Testis (tissue), 2 donors: Measurements from ENCODE around the gene FAM174C.

Experiments used
- POLR2A ChIP-seq: fragments of 450-650 bp; IDR thresholded peaks from one replicate; pipeline ENCODE4 v1.6.1; 2017; ENCODE audit warnings: antibody characterized with exemption, mild to moderate bottlenecking, moderate library complexity
- TF ChIP-seq, protein P1 (sequence below), 3 experiments: fragments of 450-650 bp in 2 of 3; fragments of 200-600 bp in 1 of 3; sonication (generic) in 1 of 3; IDR thresholded peaks; one replicate each; pipeline ENCODE4 v1.5.1; 2016 to 2019; ENCODE audit warnings: antibody characterized with exemption in 3 of 3, mild to moderate bottlenecking in 2 of 3, moderate library complexity in 1 of 3

DNA sequence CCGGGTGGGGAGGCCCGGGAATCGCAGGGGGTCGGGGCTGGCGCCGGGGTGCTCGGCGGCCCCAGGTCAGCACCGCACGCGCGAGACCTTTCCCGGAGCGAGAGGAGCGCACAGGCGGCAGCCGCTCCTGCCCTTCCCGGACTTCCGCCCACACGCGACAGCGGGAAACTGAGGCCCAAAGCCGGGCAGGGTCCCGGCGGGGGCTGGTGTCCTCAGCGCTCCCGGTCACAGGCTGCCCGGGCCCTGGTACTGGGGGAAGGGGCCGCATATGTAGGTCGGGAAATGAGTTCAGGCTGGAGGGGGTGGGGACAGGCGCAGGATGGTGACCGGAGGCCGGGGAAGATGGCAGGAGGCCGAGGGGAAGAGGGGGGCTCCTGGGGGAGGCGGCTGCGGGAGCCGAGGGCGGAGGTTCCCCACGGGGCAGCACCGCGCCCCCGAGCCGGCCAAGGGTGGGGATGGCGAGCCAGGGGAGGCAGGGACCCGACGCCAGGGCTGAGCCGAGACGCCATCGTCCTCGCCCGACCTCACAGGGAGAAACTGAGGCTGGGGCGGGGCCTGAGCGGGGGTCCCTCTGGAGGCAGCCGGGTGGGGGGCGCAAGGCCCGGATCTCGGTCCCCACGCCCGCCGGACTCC lies 38.2 kb upstream of the FAM174C start:
- TF ChIP-seq, protein P1, sequence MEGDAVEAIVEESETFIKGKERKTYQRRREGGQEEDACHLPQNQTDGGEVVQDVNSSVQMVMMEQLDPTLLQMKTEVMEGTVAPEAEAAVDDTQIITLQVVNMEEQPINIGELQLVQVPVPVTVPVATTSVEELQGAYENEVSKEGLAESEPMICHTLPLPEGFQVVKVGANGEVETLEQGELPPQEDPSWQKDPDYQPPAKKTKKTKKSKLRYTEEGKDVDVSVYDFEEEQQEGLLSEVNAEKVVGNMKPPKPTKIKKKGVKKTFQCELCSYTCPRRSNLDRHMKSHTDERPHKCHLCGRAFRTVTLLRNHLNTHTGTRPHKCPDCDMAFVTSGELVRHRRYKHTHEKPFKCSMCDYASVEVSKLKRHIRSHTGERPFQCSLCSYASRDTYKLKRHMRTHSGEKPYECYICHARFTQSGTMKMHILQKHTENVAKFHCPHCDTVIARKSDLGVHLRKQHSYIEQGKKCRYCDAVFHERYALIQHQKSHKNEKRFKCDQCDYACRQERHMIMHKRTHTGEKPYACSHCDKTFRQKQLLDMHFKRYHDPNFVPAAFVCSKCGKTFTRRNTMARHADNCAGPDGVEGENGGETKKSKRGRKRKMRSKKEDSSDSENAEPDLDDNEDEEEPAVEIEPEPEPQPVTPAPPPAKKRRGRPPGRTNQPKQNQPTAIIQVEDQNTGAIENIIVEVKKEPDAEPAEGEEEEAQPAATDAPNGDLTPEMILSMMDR (IDR thresholded peaks at IDR 0.05), result no peak
- TF ChIP-seq POLR2A, result no peak
